ENCODE data around the gene RB1.

Gene RB1

DNA sequence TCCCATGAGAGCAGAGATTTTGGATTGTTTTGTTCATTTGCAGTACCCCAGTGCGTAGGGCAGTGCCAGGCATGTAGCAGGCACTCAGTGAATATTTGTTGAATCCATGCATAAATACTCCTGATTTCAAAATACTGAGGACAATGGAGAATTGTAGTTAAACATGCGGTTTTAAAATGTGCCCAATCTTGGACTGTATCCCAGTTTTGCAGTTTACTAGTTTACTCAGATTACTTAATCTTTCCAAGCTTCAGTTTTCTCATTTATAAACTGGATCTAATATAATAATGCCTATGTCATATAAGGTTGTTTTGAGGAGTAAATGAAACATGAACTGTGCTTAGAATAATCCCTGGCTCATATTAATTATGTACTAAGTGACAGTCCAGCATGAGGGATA is 190.3 kb downstream of the RB1 start:
- no peaks in the 10 kb centered on the region for H3K27me3 ChIP-seq (replicated peaks)
- H3K27ac ChIP-seq = no peak overlapping the region
- H3K4me3 ChIP-seq (ENCODE audit: low read depth, low read length) = no peak overlapping the region
- H3K36me3 ChIP-seq (replicated peaks) = no peaks in the 10 kb centered on the region
- DNase-seq = no peak
- TF ChIP-seq, protein P1, sequence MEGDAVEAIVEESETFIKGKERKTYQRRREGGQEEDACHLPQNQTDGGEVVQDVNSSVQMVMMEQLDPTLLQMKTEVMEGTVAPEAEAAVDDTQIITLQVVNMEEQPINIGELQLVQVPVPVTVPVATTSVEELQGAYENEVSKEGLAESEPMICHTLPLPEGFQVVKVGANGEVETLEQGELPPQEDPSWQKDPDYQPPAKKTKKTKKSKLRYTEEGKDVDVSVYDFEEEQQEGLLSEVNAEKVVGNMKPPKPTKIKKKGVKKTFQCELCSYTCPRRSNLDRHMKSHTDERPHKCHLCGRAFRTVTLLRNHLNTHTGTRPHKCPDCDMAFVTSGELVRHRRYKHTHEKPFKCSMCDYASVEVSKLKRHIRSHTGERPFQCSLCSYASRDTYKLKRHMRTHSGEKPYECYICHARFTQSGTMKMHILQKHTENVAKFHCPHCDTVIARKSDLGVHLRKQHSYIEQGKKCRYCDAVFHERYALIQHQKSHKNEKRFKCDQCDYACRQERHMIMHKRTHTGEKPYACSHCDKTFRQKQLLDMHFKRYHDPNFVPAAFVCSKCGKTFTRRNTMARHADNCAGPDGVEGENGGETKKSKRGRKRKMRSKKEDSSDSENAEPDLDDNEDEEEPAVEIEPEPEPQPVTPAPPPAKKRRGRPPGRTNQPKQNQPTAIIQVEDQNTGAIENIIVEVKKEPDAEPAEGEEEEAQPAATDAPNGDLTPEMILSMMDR (IDR thresholded peaks at IDR 0.05; ENCODE audit: low read depth, low read length, missing control alignments) = no peak
- in situ Hi-C loops (cut with HindIII; ENCODE audit: low pct_ligation_motif_present, low sequenced_read_pairs) = no loop called here

DNA sequence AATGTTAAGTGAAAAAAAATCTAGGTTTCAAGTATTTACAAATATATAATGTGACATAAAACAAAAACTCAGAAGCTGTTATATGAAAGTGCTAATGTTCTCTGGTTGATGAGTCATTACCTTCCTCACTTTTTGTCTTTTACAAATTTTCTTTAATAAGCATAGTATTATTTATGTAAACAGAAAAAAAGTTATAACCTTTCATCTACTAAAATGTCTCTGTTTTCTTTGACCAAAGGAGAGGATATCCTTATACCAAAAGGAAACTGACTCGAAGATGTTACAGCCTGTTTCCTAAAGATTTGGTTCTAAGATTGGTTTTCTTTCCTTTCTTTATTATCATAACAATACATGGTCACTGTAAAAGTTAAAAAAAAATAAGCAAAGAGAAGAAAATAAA is 191.3 kb downstream of the RB1 start:
- Histone ChIP-seq H3K27me3 (replicated peaks) (no peaks in the 10 kb centered on the region), H3K4me3 (ENCODE audit: low read depth, low read length) (no peak overlapping the region), H3K27ac (no peak overlapping the region), H3K36me3 (replicated peaks) (no peaks in the 10 kb centered on the region)
- TF ChIP-seq, protein P1 (IDR thresholded peaks at IDR 0.05; ENCODE audit: low read depth, low read length, missing control alignments) = no peak
- in situ Hi-C loops (cut with HindIII; ENCODE audit: low pct_ligation_motif_present, low sequenced_read_pairs) = no loop called here
- no peak for DNase-seq

DNA sequence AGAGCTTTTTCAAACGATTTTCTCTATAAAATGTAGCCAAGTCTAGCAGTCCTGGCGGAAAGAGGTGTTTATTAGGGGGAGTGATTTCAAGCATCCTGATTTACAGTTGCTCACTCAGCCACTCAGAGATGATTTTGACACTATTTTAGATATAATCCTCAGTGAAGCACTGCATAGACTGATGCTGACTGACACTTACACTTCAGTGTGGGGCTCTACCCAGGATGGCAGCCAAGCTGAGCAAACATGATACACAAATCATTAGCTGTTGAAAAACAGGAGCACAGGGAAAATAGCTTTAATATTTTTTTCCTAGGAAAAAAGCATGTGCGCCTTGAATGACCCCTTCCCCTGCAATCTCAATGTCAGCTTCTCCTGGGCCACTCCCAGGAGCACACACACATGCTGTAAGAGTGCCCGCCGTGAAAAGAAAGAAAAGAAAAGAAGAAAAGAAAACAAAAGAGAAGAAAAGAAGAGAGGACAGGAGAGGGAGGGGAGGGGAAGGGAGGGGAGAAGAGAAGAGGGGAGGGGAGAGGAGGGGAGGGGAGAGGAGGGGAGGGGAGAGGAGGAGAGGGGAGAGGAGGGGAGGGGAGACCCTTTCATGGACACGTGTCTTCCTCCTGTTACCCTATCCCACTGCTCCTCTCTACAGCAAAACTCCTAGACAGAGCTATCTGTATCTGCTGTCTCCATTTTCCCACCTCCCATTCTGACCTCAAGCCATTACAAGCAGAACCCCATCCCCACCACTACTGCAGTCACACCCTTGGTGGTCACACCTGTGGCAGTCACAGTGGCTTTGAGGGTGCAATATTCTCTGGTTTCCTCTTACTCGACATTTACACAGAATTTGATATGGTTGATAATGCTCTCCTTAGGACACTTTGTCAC is 193.0 kb downstream of the RB1 start:
- Histone ChIP-seq H3K4me3 (ENCODE audit: low read depth, low read length) (no peak overlapping the region), H3K36me3 (replicated peaks) (no peaks in the 10 kb centered on the region), H3K27ac (no peak overlapping the region), H3K27me3 (replicated peaks) (no peaks in the 10 kb centered on the region)
- TF ChIP-seq, protein P1 (IDR thresholded peaks at IDR 0.05; ENCODE audit: low read depth, low read length, missing control alignments) = no peak
- no peak for DNase-seq
- in situ Hi-C loops (cut with HindIII; ENCODE audit: low pct_ligation_motif_present, low sequenced_read_pairs) = no loop called here

DNA sequence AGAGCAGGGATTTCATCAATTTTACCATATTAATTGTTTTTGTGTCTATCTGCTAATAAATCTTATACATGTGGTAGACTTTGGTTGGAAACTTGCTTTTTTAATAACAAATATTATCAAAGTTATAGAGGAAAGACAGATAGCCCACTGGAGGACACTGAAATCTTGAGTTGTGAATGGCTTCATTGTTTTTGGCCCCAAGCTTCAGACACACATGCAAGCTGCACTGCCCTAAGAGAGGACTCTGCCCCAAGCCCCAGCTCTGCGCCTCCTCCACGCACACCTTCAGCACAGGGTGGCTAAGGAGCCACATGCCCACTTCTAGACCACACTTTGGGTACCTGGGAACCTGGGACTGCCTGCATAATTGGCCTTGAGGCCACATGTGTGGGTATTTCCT is 194.1 kb downstream of the RB1 start:
- TF ChIP-seq, protein P1 (IDR thresholded peaks at IDR 0.05; ENCODE audit: low read depth, low read length, missing control alignments) = no peak
- in situ Hi-C loops (cut with HindIII; ENCODE audit: low pct_ligation_motif_present, low sequenced_read_pairs) = no loop called here
- DNase-seq = no peak
- Histone ChIP-seq H3K36me3 (replicated peaks) (no peaks in the 10 kb centered on the region), H3K27me3 (replicated peaks) (no peaks in the 10 kb centered on the region), H3K4me3 (ENCODE audit: low read depth, low read length) (no peak overlapping the region), H3K27ac (no peak overlapping the region)

DNA sequence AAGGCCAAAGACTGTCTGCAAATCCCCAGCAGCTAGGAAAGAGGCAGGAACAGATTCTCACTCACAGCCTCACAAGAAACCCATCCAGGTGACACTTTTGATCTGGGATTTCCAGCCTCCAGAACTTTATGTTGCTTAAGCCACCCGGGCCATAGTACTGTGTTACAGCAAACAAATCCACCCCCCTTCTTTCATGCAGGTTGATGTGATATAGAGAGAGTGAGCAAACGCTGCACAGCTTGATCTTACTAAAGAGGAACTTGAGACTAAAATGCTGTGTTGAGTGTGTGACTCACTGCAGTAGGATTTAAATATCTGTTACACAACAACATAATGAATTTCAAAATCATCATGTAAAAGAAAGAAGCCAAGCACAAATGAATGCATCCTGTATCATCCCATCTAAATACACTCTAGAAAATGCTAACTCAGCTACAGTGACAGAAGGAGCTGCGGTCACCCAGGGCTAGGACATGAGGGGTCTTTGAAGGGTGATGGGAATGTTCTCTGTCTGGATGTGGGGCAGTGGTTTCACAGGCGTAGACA is 197.2 kb downstream of the RB1 start:
- no peaks in the 10 kb centered on the region for H3K36me3 ChIP-seq (replicated peaks)
- no peaks in the 10 kb centered on the region for H3K27me3 ChIP-seq (replicated peaks)
- no peak overlapping the region for H3K4me3 ChIP-seq (ENCODE audit: low read depth, low read length)
- in situ Hi-C loops (cut with HindIII; ENCODE audit: low pct_ligation_motif_present, low sequenced_read_pairs) = no loop called here
- no peak overlapping the region for H3K27ac ChIP-seq
- peak; percentile 61 for DNase-seq
- TF ChIP-seq, protein P1 (IDR thresholded peaks at IDR 0.05; ENCODE audit: low read depth, low read length, missing control alignments) = no peak
